GM23248 (cell line): ENCODE data around the gene RAB3GAP1.

Experiments
- EZH2 ChIP-seq: fragments of 200-600 bp; sonication (generic); IDR thresholded peaks from 2 replicates; pipeline ENCODE4 v1.6.1; 2018; ENCODE audit warnings: antibody characterized with exemption, mild to moderate bottlenecking; ENCODE audit not compliant: insufficient read depth, poor library complexity, severe bottlenecking
- EZH2phosphoT487 ChIP-seq: fragments of 200-600 bp; sonication (generic); IDR thresholded peaks from 2 replicates; pipeline ENCODE4 v1.6.1; 2018; ENCODE audit warnings: antibody characterized with exemption, moderate library complexity, mild to moderate bottlenecking, low read depth; ENCODE audit not compliant: insufficient read depth

DNA sequence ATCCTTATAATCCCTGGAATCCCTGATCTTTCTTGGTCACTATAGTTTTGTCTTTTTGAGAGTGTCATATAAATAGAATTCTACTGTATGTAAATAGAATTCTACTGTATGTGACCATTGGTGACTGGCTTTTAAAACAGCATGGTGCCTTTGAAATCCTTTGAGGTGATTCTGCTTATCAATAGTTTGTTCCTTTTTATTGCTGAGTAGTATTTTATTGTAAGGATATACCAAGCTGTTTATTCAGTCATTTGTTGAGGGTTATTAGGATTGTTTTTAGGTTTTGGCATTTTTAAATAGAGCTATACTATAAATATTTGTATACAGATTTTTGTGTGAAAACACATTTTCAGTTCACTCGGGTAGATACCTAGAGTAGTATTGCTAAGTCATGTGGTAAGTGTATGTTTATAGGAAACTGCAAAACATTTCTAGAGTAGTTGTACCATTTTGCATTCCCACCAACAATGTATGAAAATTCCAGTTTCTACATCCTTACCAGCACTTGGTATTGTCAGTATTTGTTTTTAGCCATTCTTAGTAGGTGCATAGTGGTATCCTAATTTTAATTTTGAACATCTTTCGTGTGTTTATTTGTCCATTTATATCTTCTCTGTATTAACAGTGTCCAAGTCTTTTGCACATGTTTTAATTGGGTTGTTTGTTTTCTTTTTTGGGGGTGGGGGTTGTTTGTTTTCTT is 45.6 kb downstream of the RAB3GAP1 start:
- TF ChIP-seq EZH2phosphoT487 (no peak), EZH2 (no peak)
